Measurements from ENCODE around the gene FGD6. TPM values are rescaled to one million over a fixed set of nuclear protein-coding genes. Genes with fewer than 3 reads are reported as not detected.

The FGD6 gene
- total RNA-seq, 1 experiment from 2014 or later = 18.2 TPM

DNA sequence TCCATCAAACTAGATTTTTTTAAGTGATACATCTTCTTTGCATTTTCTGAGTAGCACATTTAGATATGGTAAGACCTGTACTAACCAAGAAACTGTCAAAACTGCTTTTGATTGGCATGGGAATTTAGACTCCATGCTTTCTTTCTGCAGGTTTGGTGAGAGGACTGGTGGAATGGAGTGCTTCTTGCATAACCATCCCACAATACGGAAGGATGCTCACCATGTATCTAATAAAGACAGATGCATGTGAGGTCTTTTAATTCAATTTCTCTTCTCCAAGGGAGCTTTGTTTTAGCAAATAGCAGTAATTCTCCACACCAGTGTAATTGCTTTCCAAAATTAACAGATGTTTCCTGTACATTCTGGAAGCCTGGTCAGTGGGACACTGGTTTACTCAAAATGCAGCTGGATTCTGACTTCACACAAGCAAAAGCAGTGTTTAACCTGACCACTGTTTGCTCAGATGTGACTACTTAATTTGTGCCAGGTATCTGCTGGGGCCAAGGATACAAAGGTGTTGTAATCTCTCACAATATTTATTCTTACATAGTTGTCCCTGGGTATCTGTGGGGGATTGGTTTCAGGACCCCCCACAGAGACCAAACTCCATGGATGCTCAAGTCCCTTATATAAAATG, 26.1 kb downstream of the FGD6 start:
- POLR2A ChIA-PET = interaction anchor here (1.5 kb wide), 1 partner anchor 13 kb away, joined by 3 read pairs; no protein-coding TSS in a partner anchor
- peaks cover 5 to 30% of the 10 kb centered on the region in 2 experiments; a peak in 3 of 4 replicates for H3K4me1 ChIP-seq (ENCODE audit: control insufficient read depth in 1 of 2, insufficient read depth in 2 of 2, low read length in 2 of 2)
- CTCF ChIA-PET = no interaction called here
- no peaks in the 10 kb centered on the region for H3K36me3 ChIP-seq (ENCODE audit: control insufficient read depth in 1 of 2, insufficient read depth in 2 of 2, low read length in 2 of 2)
- no peak overlapping the region for H3K4me3 ChIP-seq (replicated peaks in 1 of 2; ENCODE audit: low read depth in 1 of 2, low read length in 2 of 2)
- H4K20me1 ChIP-seq (ENCODE audit: insufficient read depth) = no peaks in the 10 kb centered on the region
- ATAC-seq (no peak), DNase-seq (ENCODE audit: low read depth, low spot score) (no peak)
- TF ChIP-seq SIN3A (IDR thresholded peaks at IDR 0.05; ENCODE audit: low read depth) (no peak), SRF (IDR thresholded peaks at IDR 0.05; ENCODE audit: low read depth) (no peak), ZNF274 (IDR thresholded peaks at IDR 0.05; ENCODE audit: low read depth, low read length) (no peak), SP1 (IDR thresholded peaks at IDR 0.05; ENCODE audit: low read depth) (no peak), TCF7L2 (IDR thresholded peaks at IDR 0.05; ENCODE audit: borderline replicate concordance, extremely low read depth, insufficient read depth, insufficient read length) (no peak), YY1 (IDR thresholded peaks at IDR 0.05; ENCODE audit: extremely low read depth, insufficient replicate concordance, low read depth, low read length) (no peak), EZH2phosphoT487 (IDR thresholded peaks at IDR 0.05; ENCODE audit: borderline replicate concordance) (no peak)
- TF ChIP-seq, protein P1, sequence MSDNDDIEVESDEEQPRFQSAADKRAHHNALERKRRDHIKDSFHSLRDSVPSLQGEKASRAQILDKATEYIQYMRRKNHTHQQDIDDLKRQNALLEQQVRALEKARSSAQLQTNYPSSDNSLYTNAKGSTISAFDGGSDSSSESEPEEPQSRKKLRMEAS (IDR thresholded peaks at IDR 0.05) = no peak
- TF ChIP-seq, protein P2, sequence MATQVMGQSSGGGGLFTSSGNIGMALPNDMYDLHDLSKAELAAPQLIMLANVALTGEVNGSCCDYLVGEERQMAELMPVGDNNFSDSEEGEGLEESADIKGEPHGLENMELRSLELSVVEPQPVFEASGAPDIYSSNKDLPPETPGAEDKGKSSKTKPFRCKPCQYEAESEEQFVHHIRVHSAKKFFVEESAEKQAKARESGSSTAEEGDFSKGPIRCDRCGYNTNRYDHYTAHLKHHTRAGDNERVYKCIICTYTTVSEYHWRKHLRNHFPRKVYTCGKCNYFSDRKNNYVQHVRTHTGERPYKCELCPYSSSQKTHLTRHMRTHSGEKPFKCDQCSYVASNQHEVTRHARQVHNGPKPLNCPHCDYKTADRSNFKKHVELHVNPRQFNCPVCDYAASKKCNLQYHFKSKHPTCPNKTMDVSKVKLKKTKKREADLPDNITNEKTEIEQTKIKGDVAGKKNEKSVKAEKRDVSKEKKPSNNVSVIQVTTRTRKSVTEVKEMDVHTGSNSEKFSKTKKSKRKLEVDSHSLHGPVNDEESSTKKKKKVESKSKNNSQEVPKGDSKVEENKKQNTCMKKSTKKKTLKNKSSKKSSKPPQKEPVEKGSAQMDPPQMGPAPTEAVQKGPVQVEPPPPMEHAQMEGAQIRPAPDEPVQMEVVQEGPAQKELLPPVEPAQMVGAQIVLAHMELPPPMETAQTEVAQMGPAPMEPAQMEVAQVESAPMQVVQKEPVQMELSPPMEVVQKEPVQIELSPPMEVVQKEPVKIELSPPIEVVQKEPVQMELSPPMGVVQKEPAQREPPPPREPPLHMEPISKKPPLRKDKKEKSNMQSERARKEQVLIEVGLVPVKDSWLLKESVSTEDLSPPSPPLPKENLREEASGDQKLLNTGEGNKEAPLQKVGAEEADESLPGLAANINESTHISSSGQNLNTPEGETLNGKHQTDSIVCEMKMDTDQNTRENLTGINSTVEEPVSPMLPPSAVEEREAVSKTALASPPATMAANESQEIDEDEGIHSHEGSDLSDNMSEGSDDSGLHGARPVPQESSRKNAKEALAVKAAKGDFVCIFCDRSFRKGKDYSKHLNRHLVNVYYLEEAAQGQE (IDR thresholded peaks at IDR 0.05; ENCODE audit: low read depth) = no peak
- no peaks in the 10 kb centered on the region for H3K9me2 ChIP-seq (ENCODE audit: insufficient read depth)
- H3K4me2 ChIP-seq (ENCODE audit: low read length) = no peak overlapping the region
- no peaks in the 10 kb centered on the region for H3K27me3 ChIP-seq (ENCODE audit: insufficient read depth, low read length)
- no peak overlapping the region for H2AFZ ChIP-seq (ENCODE audit: low read depth, low read length, poor library complexity, severe bottlenecking)
- H3K9me3 ChIP-seq (ENCODE audit: control insufficient read depth in 1 of 2, insufficient read depth in 1 of 2, low read depth in 1 of 2, low read length in 2 of 2) = no peaks in the 10 kb centered on the region
- H3K9ac ChIP-seq (ENCODE audit: low read length) = no peak overlapping the region
- H3K27ac ChIP-seq (ENCODE audit: low read depth, low read length) = no peak overlapping the region
- intact Hi-C loops (cut with micrococcal nuclease) = no loop called here
- RAD21 ChIA-PET (ENCODE audit: low non-redundant PET in 1 of 2, low total read pairs in 2 of 2, uncharacterized antibody in 2 of 2, unreplicated experiment in 2 of 2) = no interaction called here
- no TSS peak for BruUV-seq (replicated peaks)
- H3K79me2 ChIP-seq (ENCODE audit: insufficient read depth, low read length) = peaks cover 18% of the 10 kb centered on the region
